ENCODE results near the gene TRAF6.
"Not testable (repeated sequence)": the region's sequence is repeated elsewhere in the genome, so short reads cannot be mapped to it uniquely, and the experiment has no call there.

- TF ChIP-seq CTCF (optimal IDR thresholded peaks at IDR 0.05 in 1 of 3, IDR thresholded peaks at IDR 0.05 in 1 of 3, conservative IDR thresholded peaks at IDR 0.05 in 1 of 3; ENCODE audit: extremely low read depth in 1 of 3, insufficient read depth in 2 of 3, low read length in 3 of 3); EZH2 (IDR thresholded peaks at IDR 0.05; ENCODE audit: low read length): not testable (repeated sequence)
Observed at GRCh38 chr11:36511062-36511461, 990 bp upstream of the TRAF6 start.

Measured in keratinocyte (primary cell).